NCI-H2107 treated with DMSO at 0.1 percent for 48 hours (cell line): ENCODE data around the gene SLC9A6.

Experiments
- DNase-seq: peaks from one replicate; lab custom pipeline; 2025; ENCODE audit not compliant: unreplicated experiment; lab: John Stamatoyannopoulos, UW

SLC9A6 gene

DNA sequence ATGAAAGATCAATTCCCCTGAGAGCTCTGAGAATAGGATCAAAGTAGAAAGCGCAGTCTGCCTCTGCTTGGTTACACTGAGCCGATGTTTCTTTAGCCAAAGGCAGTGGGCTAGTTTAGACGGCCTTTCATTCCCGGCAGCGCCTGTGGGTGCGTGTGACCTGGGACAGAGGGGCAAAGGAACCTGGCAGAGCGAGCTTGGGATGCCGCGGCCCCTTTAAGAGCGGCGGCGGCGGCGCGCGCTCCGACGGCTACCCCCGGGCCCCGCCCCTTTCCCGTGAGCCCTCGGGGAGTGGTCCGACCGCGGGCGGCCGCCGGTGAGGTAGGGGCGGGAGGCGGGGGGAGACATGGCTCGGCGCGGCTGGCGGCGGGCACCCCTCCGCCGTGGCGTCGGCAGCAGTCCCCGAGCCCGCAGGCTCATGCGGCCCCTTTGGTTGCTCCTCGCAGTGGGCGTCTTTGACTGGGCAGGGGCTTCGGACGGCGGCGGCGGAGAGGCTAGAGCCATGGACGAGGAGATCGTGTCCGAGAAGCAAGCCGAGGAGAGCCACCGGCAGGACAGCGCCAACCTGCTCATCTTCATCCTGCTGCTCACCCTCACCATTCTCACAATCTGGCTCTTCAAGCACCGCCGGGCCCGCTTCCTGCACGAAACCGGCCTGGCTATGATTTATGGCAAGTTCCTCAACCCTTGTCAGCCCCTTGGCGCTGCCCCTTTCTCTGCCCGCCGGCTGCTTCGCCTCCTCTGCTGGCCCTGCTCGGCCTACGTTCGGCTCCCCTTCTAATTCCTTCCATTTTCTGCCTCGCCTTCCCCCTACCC is at the start of gene SLC9A6:
Gene SLC9A6 (plus strand): TSS at position 279 of the 816 bp plus-strand sequence. CDS start 224 bp downstream, at position 503.
- peak; percentile 40 for DNase-seq

DNA sequence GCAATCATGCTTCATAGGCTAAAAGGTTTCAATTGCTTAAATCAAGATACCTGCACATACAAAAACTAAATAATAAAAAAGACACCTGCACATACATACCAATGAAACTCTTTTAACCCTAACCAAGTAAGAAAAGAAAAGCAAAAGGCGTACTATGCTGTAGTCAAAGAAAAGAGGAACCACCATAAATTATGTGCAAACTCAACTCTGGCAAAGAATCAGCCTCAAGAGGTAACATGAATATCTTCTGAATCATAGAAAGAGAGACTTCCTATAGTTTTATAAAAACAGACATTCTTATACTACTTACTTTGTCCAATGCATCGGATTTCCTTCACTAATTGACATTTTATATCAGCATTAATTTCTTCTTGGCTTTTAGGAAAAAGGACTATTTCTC is 40.7 kb upstream of the SLC9A6 start:
- no peak for DNase-seq

DNA sequence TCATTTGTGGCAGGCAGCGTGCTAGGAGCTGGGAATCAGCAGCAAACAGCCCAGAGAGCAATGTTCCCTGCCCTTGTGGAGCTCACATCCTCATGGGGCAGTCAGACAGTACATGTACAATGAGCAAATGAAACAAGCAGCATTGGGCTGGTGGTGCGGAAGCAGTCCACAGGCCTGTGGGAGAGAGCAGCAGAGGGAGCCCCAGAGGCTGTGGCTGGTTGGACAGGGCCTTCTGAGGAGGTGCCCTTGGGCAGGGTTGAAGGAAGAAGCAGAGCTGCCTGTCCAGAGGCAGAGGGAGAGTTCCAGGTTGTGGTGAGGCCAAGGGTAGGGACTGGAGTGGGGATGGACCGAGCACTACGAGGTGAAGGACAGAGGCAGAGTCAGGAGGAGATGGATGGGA is 33.9 kb upstream of the SLC9A6 start:
- DNase-seq, result no peak

DNA sequence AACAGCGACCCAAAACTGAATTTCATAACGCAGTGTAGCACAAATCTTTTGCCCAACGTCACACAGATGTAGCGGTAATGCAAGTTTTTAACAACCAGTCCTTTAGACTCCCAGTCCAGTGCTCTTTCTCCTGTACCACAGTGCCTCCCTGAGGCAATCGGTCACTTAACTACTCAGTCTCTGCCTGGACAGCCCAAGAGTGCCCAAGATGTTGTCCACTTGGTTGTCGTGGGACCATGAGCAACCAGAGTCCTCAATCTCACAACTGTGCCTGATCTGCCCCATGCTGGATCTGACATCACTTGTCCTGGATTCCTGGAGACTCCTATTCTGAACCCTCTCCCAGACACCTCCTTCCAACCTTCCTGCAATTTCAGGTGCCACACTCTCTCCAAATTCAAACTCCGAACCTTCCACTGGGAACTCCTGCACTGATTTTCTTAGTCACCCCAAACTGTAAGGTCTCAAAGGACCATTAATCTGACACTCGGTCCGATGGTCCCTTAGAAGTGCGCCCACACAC is 12.1 kb upstream of the SLC9A6 start:
- DNase-seq, result no peak

DNA sequence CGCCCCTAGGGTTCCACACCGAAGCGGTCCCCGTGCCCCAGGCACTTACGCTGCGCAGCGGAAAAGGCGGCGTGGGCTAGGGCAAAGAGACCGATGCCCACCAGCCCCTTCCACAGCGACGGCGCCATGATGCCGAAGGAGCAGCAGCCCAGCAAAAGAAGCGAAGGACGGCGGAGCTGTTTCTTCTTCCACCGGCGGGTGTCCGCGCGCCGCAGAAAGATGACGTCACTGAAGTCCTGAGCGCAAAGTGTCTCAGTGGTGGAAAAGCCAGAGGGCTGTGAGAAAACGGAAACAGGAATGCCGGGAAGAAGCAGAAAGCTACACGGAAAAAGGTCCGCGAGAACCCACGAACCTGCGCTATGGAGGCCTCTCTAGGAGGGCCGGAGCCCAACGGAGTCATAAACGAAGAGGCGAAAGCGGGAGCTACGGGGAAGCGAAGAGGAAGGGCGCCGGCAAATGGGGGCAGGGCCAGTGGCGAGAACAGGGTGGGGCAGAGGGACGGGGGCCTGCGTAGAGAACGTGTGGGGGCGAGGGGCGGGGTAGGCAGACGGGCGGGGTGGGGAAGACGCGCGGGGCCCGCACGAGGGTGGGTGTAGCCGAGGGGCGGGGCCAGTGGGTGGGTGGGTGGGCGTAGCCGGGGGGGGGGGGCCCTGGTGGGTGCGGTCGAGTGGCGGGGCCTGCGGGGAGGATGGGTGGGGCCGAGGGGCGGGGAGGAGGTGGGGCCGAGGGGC is 11.5 kb upstream of the SLC9A6 start, which contains the start of gene MMGT1:
Gene MMGT1 (minus strand): TSS at position 441 of the 731 bp plus-strand sequence. CDS start 313 bp downstream, at position 128.
- DNase-seq, result peak; percentile 89

DNA sequence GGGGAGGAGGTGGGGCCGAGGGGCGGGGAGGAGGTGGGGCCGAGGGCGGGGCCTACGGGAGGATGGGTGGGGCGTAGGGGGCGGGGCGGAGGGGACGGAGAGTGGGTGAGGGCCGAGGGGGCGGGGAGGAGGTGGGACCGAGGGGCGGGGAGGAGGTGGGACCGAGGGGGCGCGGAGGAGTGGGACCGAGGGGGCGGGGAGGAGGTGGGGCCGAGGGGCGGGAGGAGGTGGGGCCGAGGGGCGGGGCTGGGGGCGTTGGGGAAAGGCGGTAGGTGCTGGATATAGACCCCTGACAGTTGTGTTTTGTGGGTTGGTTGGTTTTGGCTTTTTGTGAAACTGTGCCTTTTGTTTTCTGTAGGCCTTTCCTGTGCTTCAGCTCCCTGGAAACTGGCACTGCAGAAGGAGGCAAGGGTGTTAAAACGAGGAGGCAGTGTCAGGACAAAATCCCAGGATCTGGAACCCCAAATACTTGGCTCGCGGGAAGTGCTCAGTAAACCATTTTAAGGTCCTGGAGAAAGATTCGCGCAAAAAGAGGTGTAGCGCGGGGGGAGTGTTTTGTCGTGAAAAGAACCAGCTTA is 10.9 kb upstream of the SLC9A6 start:
- no peak for DNase-seq

DNA sequence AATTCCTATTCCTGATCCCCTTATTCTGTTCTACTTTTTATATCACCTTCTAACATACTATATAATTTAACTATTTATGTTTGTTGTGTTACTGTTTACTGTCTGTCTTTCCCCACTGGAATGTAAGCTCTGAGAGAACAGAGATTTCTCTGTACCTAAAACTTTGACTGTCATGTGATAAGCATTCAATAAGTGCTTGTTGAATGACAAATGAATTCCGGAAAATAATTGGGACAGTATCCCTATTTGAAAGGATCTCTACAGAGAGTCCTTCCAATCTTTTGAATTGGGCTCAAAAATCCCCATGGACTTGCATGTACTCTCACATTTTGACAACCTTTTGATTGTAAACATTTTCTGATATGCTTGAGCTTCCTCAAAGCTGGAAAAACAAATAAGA is 9.8 kb upstream of the SLC9A6 start:
- DNase-seq, result no peak

DNA sequence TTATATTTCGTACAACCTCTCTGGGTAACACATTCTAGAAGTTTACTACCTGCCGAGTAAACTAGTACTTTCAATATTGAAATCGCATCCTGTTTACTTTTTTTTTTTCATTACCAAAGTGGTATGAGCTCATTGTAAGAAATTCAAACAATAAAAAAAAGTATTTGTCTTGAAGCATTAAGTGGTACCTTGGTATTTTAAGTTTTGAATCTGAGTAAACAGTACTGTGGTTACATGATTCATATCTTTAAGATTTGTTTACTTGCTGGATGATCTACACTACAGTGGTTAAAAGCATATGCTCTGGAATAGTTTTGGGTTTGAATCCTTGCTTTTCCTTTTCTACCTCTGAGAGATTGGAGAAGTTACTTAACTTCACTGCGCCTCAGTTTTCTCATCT is 7.6 kb upstream of the SLC9A6 start:
- no peak for DNase-seq

DNA sequence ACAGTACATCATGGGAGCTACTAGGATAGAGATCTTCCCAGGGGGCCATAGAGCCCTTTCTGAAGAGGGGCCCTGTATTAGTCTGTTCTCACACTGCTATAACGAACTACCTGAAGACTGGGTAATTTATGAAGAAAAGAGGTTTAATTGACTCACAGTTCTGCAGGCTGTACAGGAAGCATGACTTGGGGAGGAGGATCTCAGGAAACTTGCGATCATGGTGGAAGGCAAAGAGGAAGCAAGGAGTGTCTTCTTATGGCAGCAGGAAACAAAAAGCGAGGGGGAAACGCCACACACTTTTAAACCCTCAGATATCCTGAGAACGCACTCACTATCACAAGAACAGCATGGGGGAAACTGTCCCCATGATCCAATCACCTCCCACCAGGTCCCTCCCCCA is 4.2 kb upstream of the SLC9A6 start:
- no peak for DNase-seq

DNA sequence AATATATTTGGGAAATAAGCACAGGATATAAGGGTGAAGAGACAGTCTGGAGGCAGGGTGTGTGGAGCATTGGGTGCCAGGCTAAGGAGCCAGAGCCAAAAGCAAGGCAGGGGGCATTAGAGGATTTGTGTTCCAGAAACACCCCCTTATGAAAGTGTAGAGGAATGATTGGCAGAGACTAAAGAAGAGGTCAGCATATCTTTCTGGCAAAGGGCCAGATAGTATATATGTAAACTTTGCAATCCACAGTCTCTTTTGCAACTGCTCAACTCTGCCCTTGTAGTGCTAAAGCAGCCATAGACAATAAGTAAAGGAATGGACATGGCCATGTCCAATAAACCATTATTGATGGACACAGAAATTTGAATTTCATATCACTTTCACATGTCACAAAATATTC is 3.6 kb upstream of the SLC9A6 start:
- DNase-seq, result no peak

DNA sequence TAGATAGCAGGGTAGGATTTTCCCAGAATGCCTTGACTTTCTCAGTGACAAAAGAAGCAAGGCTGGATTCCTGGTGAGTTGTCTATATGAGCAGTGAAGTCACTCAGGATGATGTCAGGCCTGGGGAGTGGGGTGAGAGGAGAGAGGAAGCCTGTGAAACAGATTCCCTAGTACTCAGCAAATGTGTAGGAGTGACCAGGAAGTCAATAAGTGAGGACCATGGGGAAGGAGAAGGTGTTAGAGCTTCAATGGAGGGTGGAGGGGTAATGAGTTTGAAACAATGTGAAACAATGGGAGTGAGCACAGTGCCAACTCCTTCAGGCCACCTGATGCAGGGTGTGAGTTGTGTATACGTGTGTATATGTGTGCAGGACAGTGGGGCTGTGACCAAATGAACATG is 2.4 kb upstream of the SLC9A6 start:
- DNase-seq, result no peak

DNA sequence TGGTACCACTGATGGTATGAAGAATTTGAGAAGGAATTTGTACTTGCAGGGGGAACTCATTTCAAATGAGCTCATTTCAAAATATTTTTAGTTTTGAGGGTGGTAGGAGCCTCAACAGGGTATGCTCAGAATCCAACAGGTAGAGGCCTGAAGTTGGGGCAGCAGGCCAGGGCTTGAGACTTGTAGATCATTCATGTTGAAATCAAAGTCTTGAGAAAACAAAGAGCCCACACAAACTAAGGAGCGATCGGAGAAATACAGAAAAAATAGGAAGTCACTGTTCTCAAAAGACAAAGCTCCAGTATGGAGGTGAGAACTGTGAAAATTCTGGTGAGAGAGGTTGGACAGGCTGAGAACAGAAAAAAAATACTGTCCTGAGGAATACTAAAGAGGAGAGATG is 979 bp upstream of the SLC9A6 start:
- DNase-seq, result no peak

DNA sequence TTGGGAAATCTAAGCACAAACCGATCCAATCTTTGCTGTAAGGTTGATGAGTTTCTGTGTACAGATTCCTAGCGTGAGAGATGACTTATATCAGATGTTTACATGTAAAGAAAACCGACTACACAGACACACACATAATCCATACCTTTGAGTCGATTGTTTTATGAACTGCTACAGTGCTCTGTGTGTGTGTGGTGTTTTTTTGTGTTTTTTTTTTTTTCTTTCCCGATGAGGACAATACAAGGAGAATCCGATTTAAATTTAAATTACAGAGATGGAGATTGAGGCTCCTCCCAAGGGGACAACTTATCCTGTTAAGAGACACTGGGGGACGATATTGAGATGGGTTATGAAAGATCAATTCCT is 461 bp upstream of the SLC9A6 start:
- DNase-seq, result no peak

DNA sequence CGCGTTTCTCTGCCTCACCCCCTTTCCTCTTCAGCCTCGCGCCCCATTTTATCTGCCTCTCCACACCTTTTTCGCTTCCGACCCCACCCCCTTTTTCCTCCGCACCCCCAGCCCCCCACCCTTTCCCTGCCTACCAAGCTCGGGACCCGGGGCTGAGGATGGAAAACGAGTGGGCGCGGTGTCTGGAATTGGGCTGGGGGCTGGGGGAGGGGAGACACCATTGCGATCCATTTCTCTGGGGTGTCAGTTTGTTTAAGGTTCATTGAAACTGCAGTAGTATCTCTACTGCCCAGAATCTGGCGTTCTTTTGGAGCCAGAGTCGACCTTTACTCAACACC is 707 bp downstream of the SLC9A6 start:
- no peak for DNase-seq

DNA sequence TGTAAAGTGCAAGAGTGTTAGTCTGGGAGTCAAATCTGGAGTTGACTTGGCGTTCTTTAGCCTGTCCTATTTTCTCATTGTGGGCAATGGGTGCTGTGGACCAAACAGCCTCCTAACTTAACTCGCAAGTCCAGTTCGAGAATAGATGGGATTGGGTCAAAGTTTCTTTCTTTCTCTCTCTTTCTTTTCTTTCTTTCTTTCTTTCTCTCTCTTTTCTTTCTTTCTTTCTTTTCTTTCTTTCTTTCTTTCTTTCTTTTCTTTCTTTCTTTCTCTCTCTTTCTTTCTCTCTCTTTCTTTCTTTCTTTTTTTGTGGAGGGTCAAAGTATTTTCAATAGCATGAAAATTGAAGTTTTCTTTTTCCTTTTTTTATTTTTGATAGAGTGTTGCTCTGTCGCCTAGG is 3.0 kb downstream of the SLC9A6 start:
- DNase-seq, result no peak

DNA sequence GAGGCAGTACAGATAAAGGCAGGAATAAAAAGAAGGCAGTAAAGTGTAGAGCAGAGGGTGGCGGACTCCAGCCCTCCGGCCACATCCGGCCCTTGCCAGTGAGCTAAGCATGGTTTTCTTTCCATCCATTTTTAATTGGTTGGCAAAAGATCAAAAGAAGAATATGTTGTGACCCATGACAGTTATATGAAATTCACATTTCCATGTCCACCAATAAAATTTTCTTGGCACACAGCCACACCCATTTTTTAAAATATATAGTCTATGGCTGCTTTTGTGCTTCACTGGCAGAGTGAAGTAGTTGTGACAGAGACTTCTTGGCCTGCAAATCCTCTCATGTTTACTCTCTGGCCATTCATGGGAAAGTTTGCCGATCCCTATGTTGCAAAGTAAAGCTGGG is 29.8 kb downstream of the SLC9A6 start:
- DNase-seq, result no peak

DNA sequence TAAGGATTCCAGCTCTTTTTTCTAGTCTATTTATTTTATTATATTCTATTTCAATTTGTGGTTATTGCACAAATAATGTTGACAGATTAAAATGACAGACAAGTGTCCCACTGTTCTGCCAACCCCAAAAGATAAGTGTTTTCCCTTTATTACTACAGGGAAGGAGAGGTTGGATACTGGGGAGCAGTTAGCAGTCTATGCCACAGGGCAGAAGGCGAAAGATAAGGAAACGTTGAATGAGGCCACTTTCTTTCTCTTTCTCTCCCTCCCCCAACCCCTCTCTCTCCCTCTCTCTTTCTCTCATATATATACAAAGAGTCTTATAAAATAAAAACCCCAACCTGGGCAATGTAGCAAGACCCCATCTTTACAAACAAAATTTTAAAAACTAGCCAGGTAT is 31.6 kb downstream of the SLC9A6 start:
- no peak for DNase-seq

DNA sequence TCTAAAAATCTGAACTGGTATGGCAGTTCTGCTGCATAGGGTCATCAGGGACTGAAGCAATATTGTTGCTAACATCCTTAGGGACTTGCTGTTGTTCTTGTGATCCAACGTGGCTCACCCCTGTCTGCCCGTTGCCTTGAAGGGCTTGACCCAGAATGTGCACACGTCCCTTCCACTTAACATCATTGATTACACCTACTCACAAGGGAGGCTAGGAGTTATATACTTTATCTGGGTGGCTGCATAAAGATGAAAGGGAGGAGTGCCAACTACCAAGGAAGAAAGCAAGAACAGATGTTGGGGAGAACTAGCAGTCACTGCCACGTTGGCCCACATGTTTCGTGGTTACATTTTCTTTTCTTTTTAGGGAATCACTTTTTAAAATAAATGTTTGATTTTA is 34.0 kb downstream of the SLC9A6 start:
- DNase-seq, result no peak

DNA sequence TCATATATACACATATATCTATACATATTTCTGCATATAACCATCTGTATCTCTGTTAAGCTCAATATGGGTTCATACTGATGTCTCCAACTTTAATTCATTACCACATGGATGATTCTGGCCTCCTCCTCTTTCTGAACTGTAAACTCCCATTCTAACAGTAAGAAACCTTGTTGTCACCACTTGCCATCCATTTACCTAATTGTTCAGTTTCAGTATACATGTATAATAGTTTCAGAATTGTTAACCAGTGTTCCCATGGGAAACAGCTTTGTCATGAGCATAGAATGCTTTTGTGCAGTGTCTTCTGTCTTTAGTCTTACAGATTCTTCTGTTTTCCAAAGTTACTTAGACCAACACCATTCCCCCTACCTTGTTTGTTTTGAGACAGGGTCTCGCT is 35.9 kb downstream of the SLC9A6 start:
- DNase-seq, result no peak

DNA sequence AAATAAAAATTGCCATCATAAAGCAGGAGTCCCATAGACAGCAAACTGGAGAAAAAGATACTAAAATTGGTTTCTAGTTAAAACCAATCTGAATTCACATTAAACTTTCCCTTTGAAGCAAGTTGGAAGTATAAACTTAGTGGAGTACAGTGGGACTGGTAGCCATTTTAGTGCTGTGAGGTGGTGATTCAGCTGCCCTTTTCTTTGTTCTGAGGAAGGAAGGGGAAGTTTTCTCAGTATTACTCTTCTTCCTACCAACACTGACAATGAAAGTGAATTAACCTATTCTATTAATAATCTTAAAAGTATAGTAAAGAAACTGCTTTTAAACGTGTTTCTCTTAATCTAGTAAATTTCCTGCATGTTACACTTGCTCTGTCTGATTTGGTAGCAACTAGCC is 36.7 kb downstream of the SLC9A6 start:
- no peak for DNase-seq

DNA sequence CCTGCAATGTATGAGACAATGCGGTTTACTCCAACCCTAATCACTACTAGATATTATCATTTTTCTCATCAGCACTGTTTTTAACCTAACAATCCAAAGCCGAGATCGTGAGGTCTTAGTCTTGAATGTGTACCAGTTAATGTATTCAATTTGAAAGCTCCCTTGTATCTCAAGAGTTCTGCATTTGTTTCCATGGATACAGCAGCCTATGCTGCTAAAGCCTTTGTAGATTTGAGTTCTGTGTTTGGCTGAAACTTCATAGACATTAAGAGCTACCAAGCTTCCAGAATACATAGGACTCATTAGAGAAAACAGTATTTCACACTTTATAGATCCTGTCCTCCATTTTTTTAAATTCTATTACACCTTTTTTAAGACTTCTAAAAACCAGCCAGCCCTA is 39.9 kb downstream of the SLC9A6 start:
- no peak for DNase-seq

DNA sequence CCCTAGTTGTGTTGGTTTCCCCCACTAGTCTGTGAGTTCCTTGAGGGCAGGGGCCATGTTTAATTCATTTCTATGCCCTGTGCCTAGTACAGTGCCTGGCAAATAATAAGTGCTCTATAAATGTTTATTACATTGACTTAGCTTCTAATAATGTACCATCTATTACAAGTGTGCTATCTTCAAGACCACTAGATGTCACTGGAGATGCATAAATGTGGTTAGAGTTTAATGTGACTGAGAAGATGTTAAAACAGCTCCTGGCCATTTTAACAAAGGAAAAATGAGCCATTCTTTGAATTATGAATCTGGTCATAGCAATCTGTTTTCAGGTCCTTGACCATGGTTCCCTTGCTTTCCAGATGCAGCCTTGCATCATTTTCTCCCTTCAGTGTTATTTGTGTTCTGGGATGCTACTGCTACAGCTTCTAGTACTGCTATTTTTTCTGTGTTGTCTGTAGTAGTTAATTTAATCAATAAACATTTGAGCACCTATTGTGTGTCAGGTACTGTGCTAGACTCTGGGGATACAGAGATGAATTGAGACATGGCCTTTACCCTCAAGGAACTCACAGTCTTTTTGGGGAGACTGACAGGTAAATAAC is 43.2 kb downstream of the SLC9A6 start:
- peak; percentile 56 for DNase-seq
